K562 treated with DMSO at 1 percent for 48 hours (cell line): ENCODE results near the gene PABPC4L. TPM values are rescaled to one million over a fixed set of nuclear protein-coding genes. Genes with fewer than 3 reads are reported as not detected.

Experiments
- total RNA-seq: library from RNA; unstranded; fragments of 300-600 nt; gene quantifications from 2 replicates; pipeline ENCODE4 v1.2.3, GENCODE V29; 2022; ENCODE audit warnings: low replicate concordance; ENCODE audit errors: extremely low read depth

PABPC4L gene
- total RNA-seq: not detected in 2 replicates

GRCh38 chr4:134201216-134202161 lies at the start of gene PABPC4L:
PABPC4L (minus strand) TSS chr4:134201789; CDS start chr4:134201019, 770 bp downstream.

